HG03521 (cell line): ENCODE results near the gene PCF11.
"Not testable (repeated sequence)": the region's sequence is repeated elsewhere in the genome, so short reads cannot be mapped to it uniquely, and the experiment has no call there.

Experiments
- ATAC-seq: cut with Tn5 transposase; IDR thresholded peaks from one replicate; pipeline ENCODE4 v1.9.1; 2021; ENCODE audit warnings: mild to moderate bottlenecking, moderate library complexity; ENCODE audit not compliant: unreplicated experiment

Gene PCF11, protein sequence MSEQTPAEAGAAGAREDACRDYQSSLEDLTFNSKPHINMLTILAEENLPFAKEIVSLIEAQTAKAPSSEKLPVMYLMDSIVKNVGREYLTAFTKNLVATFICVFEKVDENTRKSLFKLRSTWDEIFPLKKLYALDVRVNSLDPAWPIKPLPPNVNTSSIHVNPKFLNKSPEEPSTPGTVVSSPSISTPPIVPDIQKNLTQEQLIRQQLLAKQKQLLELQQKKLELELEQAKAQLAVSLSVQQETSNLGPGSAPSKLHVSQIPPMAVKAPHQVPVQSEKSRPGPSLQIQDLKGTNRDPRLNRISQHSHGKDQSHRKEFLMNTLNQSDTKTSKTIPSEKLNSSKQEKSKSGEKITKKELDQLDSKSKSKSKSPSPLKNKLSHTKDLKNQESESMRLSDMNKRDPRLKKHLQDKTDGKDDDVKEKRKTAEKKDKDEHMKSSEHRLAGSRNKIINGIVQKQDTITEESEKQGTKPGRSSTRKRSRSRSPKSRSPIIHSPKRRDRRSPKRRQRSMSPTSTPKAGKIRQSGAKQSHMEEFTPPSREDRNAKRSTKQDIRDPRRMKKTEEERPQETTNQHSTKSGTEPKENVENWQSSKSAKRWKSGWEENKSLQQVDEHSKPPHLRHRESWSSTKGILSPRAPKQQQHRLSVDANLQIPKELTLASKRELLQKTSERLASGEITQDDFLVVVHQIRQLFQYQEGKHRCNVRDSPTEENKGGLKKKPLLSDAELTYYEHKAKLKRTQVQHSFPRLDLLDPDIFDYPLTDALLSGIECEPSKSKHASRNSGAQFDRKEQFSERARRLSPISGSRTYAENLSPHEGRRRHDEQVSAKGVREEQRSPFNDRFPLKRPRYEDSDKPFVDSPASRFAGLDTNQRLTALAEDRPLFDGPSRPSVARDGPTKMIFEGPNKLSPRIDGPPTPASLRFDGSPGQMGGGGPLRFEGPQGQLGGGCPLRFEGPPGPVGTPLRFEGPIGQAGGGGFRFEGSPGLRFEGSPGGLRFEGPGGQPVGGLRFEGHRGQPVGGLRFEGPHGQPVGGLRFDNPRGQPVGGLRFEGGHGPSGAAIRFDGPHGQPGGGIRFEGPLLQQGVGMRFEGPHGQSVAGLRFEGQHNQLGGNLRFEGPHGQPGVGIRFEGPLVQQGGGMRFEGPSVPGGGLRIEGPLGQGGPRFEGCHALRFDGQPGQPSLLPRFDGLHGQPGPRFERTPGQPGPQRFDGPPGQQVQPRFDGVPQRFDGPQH (N-terminal part only)

GRCh38 chr11:83156996-83157593, at the start of gene PCF11:
Gene PCF11, plus strand, starts transcription at chr11:83157131. Its CDS starts 309 bp downstream, at chr11:83157440.
- peak; percentile 2 for ATAC-seq

- ATAC-seq: no peak
Observed at GRCh38 chr11:83112886-83113285, 44.0 kb upstream of the PCF11 start.

- no peak for ATAC-seq
Observed at GRCh38 chr11:83115026-83115425, 41.9 kb upstream of the PCF11 start.

DNA sequence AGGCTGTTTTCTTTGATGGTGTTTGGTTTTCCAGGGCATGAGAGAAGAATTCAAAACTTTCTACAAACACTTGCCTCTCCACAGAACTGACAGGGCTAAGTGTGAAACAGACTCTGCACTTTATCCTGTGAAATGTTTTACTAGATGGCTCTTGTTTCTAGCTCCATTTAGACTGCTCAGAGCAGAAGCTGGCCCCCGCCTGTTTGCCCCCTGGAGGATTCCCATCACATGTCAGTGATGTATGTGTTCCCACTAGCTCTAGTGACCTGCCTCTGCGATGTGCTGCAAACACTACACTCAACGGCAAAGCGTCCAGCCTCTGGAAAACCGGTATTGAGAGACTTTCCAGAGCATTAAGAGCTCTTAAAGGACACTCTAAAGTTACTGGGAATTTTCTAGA, 41.4 kb upstream of the PCF11 start:
- ATAC-seq: no peak

DNA sequence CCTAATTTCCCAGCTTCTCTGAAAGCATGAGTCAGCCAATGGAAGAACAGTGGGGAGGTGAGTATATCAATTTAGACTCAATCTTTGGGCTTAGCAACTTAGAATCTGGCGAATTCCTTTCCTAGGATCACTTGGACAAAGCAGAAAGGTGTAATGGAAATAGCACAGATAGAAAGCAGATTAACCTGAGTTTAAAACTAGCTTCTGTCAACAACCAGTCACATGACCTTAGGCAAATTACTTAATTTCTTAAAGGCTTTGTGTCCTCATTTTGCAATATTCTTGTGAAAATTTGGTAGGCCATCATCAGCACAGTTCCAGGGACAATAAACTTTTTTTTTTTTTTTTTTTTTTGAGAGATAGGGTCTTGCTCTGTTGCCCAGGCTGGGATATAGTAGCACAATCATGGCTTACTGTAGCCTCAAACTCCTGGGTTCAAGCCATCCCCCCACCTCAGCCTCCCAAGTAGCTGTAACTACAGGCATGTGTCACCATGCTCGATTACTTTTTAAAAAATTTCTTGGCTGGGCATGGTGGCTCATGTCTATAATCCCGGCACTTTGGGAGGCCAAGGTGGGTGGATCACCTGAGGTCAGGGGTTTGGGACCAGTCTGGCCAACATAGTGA, 40.8 kb upstream of the PCF11 start:
- ATAC-seq: no peak

- no peak for ATAC-seq
Observed at GRCh38 chr11:83118814-83119213, 38.1 kb upstream of the PCF11 start.

DNA sequence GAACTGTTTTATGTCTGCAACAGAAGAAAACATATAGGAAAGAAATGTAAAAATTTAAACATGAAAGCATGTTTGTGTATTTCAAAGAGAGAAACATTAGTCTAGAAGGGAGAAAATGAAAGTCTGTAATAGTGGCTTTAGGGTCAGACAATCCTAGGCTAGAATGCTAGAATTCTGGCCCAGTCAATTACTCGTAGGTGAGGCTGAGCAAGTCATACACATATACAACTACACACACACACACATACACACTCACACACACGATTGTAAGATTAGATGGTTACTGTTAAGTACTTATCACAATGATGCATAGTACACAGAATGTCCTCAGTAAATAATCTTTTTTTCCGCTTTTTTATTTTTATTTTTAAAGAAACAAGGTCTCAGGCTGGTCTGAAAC, 37.7 kb upstream of the PCF11 start:
- no peak for ATAC-seq

GRCh38 chr11:83120327-83120726, 36.6 kb upstream of the PCF11 start:
- no peak for ATAC-seq

DNA sequence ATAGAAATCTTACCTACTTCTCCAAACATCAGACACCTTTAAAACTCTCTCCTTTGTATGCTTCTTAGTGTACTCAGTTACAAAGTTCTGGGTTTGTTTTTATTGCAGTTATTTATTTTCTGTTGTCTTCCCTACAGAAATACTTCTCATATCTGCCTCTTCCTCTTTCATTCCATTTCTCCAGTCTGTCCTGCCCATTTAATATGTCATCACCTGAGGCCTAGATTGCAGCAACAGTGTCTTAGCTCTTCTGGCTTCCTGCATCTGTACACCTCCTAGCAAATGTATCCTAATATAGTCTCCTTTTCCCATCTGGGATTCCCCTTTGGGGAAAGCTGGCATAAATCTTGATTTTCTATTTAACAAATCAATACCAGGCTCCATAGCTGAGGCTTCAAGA, 34.9 kb upstream of the PCF11 start:
- ATAC-seq: no peak

DNA sequence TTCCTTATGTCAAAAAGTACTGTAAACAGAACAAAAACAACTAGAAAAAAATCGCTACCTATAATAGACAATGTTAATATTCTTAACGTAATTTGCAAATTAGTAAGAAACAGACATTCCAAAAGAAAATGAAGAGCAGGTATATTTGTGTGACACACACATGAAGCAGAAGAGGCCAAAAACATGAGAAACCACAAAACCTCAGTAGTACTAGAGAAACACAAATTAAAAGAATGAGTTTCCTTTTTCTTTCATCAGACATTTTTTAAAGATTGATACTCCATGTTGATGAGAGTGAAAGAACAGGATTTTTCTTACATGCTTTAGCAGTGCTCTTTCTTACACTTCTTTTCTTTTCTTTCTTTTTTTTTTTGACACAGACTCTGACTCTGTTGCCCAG, 34.2 kb upstream of the PCF11 start:
- ATAC-seq: no peak

GRCh38 chr11:83124636-83125424, 32.1 kb upstream of the PCF11 start:
- no peak for ATAC-seq

GRCh38 chr11:83125577-83125976, 31.4 kb upstream of the PCF11 start:
- ATAC-seq: no peak

- no peak for ATAC-seq
Observed at GRCh38 chr11:83127310-83127637, 29.7 kb upstream of the PCF11 start.

DNA sequence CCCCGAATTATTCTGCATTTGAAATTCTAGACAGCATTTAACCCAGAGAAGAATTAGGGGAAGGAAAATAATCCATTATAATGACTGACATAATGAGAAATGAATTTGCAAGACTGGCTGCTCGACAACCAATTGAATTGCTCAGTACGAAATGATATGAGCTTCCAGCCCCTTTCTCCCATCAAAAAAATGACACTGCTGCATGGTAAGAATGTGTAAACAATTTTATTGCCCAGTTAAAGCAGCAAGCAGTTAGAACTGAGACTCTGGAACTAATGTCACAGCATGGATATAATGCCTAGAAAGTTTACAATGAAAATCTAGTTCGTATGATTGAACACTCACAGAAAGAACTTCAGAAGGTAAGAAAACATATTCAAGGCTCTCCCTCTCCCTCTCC, 24.7 kb upstream of the PCF11 start:
- no peak for ATAC-seq

- not testable (repeated sequence) for ATAC-seq
Observed at GRCh38 chr11:83133266-83133665, 23.7 kb upstream of the PCF11 start.

- no peak for ATAC-seq
Observed at GRCh38 chr11:83139310-83139709, 17.6 kb upstream of the PCF11 start.

GRCh38 chr11:83140691-83141455, 16.1 kb upstream of the PCF11 start:
- ATAC-seq: peak; percentile 98

DNA sequence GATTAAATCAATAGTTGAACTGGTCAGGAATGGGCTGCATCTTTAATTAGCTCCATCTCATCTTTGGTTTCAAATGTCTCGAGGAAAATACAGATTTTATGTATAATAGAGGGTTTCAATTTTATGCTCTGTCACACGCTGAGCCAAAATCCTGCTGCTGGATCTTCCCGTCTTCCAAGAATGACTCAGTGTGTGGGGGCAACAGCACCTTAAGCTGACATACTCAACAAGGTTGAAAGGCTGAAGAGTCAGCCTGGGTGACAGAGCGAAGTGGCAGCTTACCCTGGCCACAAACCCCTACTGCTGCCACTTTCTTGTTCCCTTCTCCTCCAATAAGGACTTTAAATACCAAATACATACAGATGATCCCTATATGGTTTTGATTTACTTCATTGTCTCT, 9.0 kb upstream of the PCF11 start:
- ATAC-seq: no peak

- no peak for ATAC-seq
Observed at GRCh38 chr11:83150450-83150849, 6.5 kb upstream of the PCF11 start.
